HL-60 (cell line): ENCODE results near the gene PTPRT.

ENCODE experiments used
- CTCF ChIP-seq: IDR thresholded peaks from one replicate; pipeline ENCODE4 v1.5.1; 2011; ENCODE audit warnings: low read length, control low read depth, inconsistent platforms; ENCODE audit not compliant: insufficient read depth
- GABPA ChIP-seq: IDR thresholded peaks from 2 replicates; pipeline ENCODE4 v1.6.1; 2012; ENCODE audit warnings: low read depth
- POLR2AphosphoS5 ChIP-seq: IDR thresholded peaks from 2 replicates; pipeline ENCODE4 v1.6.1; 2012; ENCODE audit warnings: low read depth
- TF ChIP-seq, protein P1 (sequence below): IDR thresholded peaks from 2 replicates; pipeline ENCODE4 v1.6.1; 2012; ENCODE audit warnings: low read depth; ENCODE audit not compliant: insufficient replicate concordance

DNA sequence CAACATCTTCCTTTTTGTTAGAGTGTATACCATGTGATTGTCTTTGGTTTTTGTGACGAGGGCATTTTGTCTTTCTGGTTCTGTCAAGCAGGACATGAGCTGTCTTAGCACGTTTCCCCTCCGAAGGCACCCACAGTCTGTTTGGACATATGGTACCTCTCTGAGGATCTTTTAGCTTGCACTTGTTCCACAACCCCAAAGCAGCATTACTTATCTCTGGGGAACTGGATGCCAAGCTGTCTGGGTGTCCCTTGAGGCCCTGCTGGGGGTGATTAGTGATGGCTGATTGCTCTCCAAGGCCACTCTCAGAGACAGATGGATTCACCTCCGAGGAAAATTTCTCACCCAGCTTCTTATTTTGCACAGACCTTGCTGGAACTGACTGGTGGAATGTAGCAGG lies 1126.6 kb downstream of the PTPRT start:
- TF ChIP-seq CTCF (no peak), POLR2AphosphoS5 (no peak), GABPA (no peak)
- TF ChIP-seq, protein P1, sequence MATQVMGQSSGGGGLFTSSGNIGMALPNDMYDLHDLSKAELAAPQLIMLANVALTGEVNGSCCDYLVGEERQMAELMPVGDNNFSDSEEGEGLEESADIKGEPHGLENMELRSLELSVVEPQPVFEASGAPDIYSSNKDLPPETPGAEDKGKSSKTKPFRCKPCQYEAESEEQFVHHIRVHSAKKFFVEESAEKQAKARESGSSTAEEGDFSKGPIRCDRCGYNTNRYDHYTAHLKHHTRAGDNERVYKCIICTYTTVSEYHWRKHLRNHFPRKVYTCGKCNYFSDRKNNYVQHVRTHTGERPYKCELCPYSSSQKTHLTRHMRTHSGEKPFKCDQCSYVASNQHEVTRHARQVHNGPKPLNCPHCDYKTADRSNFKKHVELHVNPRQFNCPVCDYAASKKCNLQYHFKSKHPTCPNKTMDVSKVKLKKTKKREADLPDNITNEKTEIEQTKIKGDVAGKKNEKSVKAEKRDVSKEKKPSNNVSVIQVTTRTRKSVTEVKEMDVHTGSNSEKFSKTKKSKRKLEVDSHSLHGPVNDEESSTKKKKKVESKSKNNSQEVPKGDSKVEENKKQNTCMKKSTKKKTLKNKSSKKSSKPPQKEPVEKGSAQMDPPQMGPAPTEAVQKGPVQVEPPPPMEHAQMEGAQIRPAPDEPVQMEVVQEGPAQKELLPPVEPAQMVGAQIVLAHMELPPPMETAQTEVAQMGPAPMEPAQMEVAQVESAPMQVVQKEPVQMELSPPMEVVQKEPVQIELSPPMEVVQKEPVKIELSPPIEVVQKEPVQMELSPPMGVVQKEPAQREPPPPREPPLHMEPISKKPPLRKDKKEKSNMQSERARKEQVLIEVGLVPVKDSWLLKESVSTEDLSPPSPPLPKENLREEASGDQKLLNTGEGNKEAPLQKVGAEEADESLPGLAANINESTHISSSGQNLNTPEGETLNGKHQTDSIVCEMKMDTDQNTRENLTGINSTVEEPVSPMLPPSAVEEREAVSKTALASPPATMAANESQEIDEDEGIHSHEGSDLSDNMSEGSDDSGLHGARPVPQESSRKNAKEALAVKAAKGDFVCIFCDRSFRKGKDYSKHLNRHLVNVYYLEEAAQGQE, result no peak
